HEK293 (cell line): ENCODE measurements around the gene NCOR1.

ENCODE experiments used
- CTCF ChIA-PET: fragments of 350-600 bp; formaldehyde crosslinking; extraction: SDS; loops from one replicate; lab custom pipeline; 2021; ENCODE audit warnings: antibody characterized with exemption; lab: Yijun Ruan, JAX
- POLR2A ChIA-PET: fragments of 300-600 bp; formaldehyde crosslinking; extraction: SDS; loops from one replicate; lab custom pipeline; 2020; ENCODE audit warnings: antibody characterized with exemption, inconsistent platforms; lab: Yijun Ruan, JAX
- H3K27ac ChIP-seq: fragments of 200-500 bp; sonication (Bioruptor generic); 2 replicates; pipeline ENCODE4 v1.5.1; 2014; ENCODE audit warnings: low read depth, low read length, control low read depth, inconsistent platforms; ENCODE audit errors: extremely low read depth
- H3K36me3 ChIP-seq, 2 experiments: fragments of 200-500 bp in 1 of 2; sonication (Bioruptor generic) in 1 of 2; 1 replicate in 1 of 2; 2 replicates in 1 of 2; pipeline ENCODE4 v1.5.1; 2014 to 2017; ENCODE audit warnings: inconsistent platforms in 2 of 2, low read length in 2 of 2; ENCODE audit not compliant: control insufficient read depth in 2 of 2, insufficient read depth in 1 of 2
- H3K4me1 ChIP-seq: fragments of 200-500 bp; sonication (Bioruptor generic); 2 replicates; pipeline ENCODE4 v1.5.1; 2014; ENCODE audit warnings: mild to moderate bottlenecking, low read length, inconsistent platforms; ENCODE audit not compliant: control insufficient read depth, insufficient read depth
- H3K4me3 ChIP-seq: 2 replicates; pipeline ENCODE4 v1.5.1; 2011; ENCODE audit warnings: low read depth, mild to moderate bottlenecking, control low read depth, low read length, moderate library complexity
- H3K9me3 ChIP-seq: fragments of 200-500 bp; sonication (Bioruptor generic); 2 replicates; pipeline ENCODE4 v1.5.1; 2014; ENCODE audit warnings: low read depth, low read length, inconsistent platforms; ENCODE audit not compliant: control insufficient read depth, insufficient read depth
- EGR2 ChIP-seq: fragments of 450-650 bp; formaldehyde crosslinking; IDR thresholded peaks from 2 replicates; pipeline ENCODE4 v1.5.1; 2016; ENCODE audit warnings: low read depth, missing biosample characterization, missing genetic modification characterization
- HOXA7 ChIP-seq: sonication (generic); formaldehyde crosslinking; IDR thresholded peaks from 2 replicates; pipeline ENCODE4 v1.8.1; 2022; ENCODE audit warnings: missing genetic modification reagents, borderline replicate concordance
- PATZ1 ChIP-seq: fragments of 450-650 bp; formaldehyde crosslinking; IDR thresholded peaks from 2 replicates; pipeline ENCODE4 v1.5.1; 2016; ENCODE audit warnings: missing biosample characterization, missing genetic modification characterization
- RBAK ChIP-seq: fragments of 450-650 bp; formaldehyde crosslinking; IDR thresholded peaks from 2 replicates; pipeline ENCODE4 v1.5.1; 2016; ENCODE audit warnings: missing biosample characterization, missing genetic modification characterization
- TSHZ1 ChIP-seq: fragments of 450-650 bp; formaldehyde crosslinking; IDR thresholded peaks from 2 replicates; pipeline ENCODE4 v1.5.1; 2016; ENCODE audit warnings: missing biosample characterization, missing genetic modification characterization, borderline replicate concordance
- ZBTB1 ChIP-seq: fragments of 450-650 bp; formaldehyde crosslinking; IDR thresholded peaks from 2 replicates; pipeline ENCODE4 v1.5.1; 2016; ENCODE audit warnings: missing biosample characterization, missing genetic modification characterization
- ZBTB26 ChIP-seq: fragments of 450-650 bp; formaldehyde crosslinking; optimal IDR thresholded peaks from 2 replicates; pipeline ENCODE3; 2016; ENCODE audit warnings: missing biosample characterization, mild to moderate bottlenecking, missing genetic modification characterization
- ZNF112 ChIP-seq: fragments of 450-650 bp; formaldehyde crosslinking; IDR thresholded peaks from 2 replicates; pipeline ENCODE4 v1.5.0; 2017; ENCODE audit warnings: missing biosample characterization, missing genetic modification characterization
- ZNF146 ChIP-seq: fragments of 450-650 bp; formaldehyde crosslinking; IDR thresholded peaks from 2 replicates; pipeline ENCODE4 v1.5.1; 2016; ENCODE audit warnings: missing biosample characterization, missing genetic modification characterization
- ZNF175 ChIP-seq: fragments of 450-650 bp; formaldehyde crosslinking; IDR thresholded peaks from 2 replicates; pipeline ENCODE4 v1.5.1; 2016; ENCODE audit warnings: missing biosample characterization, missing genetic modification characterization
- ZNF18 ChIP-seq: fragments of 450-650 bp; formaldehyde crosslinking; IDR thresholded peaks from 2 replicates; pipeline ENCODE4 v1.5.1; 2016; ENCODE audit warnings: missing biosample characterization, missing genetic modification characterization
- ZNF184 ChIP-seq: fragments of 450-650 bp; IDR thresholded peaks from 2 replicates; pipeline ENCODE4 v1.5.1; 2018; ENCODE audit warnings: missing biosample characterization, mild to moderate bottlenecking, missing genetic modification characterization
- ZNF2 ChIP-seq: fragments of 450-650 bp; formaldehyde crosslinking; IDR thresholded peaks from 2 replicates; pipeline ENCODE4 v1.5.1; 2016; ENCODE audit warnings: missing biosample characterization, missing genetic modification characterization
- ZNF211 ChIP-seq: fragments of 450-650 bp; formaldehyde crosslinking; IDR thresholded peaks from 2 replicates; pipeline ENCODE4 v1.5.1; 2016; ENCODE audit warnings: low read depth, missing biosample characterization, missing genetic modification characterization
- ZNF354C ChIP-seq: fragments of 450-650 bp; formaldehyde crosslinking; IDR thresholded peaks from 2 replicates; pipeline ENCODE4 v1.5.1; 2016; ENCODE audit warnings: missing biosample characterization, missing genetic modification characterization, low read depth, borderline replicate concordance
- ZNF404 ChIP-seq: fragments of 450-650 bp; formaldehyde crosslinking; IDR thresholded peaks from 2 replicates; pipeline ENCODE4 v1.5.1; 2017; ENCODE audit warnings: missing biosample characterization, missing genetic modification characterization
- ZNF571 ChIP-seq: fragments of 450-650 bp; formaldehyde crosslinking; IDR thresholded peaks from 2 replicates; pipeline ENCODE4 v1.5.0; 2017; ENCODE audit warnings: missing biosample characterization, missing genetic modification characterization
- ZNF600 ChIP-seq: fragments of 450-650 bp; formaldehyde crosslinking; IDR thresholded peaks from 2 replicates; pipeline ENCODE4 v1.5.1; 2016; ENCODE audit warnings: missing biosample characterization, missing genetic modification characterization
- ZNF654 ChIP-seq: fragments of 450-650 bp; formaldehyde crosslinking; IDR thresholded peaks from 2 replicates; pipeline ENCODE4 v1.5.1; 2016; ENCODE audit warnings: low read depth, missing biosample characterization, missing genetic modification characterization
- ZNF776 ChIP-seq: fragments of 450-650 bp; formaldehyde crosslinking; IDR thresholded peaks from 2 replicates; pipeline ENCODE4 v1.5.0; 2017; ENCODE audit warnings: missing biosample characterization, missing genetic modification characterization, borderline replicate concordance
- ZSCAN4 ChIP-seq: fragments of 450-650 bp; formaldehyde crosslinking; IDR thresholded peaks from 2 replicates; pipeline ENCODE4 v1.5.1; 2017; ENCODE audit warnings: missing biosample characterization, missing genetic modification characterization
- ZXDB ChIP-seq: fragments of 450-650 bp; formaldehyde crosslinking; IDR thresholded peaks from 2 replicates; pipeline ENCODE4 v1.5.1; 2016; ENCODE audit warnings: missing biosample characterization, missing genetic modification characterization

Gene NCOR1

GRCh38 chr17:16135461-16135860 lies 79.9 kb downstream of the NCOR1 start:
- Histone ChIP-seq H3K9me3 (no peaks in the 10 kb centered on the region), H3K4me1 (no peaks in the 10 kb centered on the region), H3K36me3 (peaks cover 50 to 68% of the 10 kb centered on the region in 2 experiments)
- CTCF ChIA-PET = interaction anchor here (0.6 kb wide), 1 partner anchor 122 kb away, joined by 5 read pairs; no protein-coding TSS in a partner anchor
- TF ChIP-seq ZNF354C (tag by site-specific recombination) (no peak), ZNF175 (tag by site-specific recombination) (no peak), ZNF18 (tag by site-specific recombination) (no peak), ZBTB1 (tag by site-specific recombination) (no peak), ZNF600 (no peak), ZNF112 (tag by site-specific recombination) (no peak), ZNF654 (tag by site-specific recombination) (no peak), ZNF211 (no peak), EGR2 (no peak)
- TF ChIP-seq, all 188 proteins: peak for 0
- Histone ChIP-seq H3K4me3 (no peak overlapping the region), H3K27ac (no peak overlapping the region)
- POLR2A ChIA-PET = no interaction called here

- Histone ChIP-seq H3K9me3 (no peaks in the 10 kb centered on the region), H3K27ac (no peak overlapping the region), H3K4me3 (no peak overlapping the region), H3K36me3 (peaks cover 38 to 53% of the 10 kb centered on the region in 2 experiments), H3K4me1 (0 out of 2 replicates have a peak, but pooled peaks cover 3% of the 10 kb centered on the region)
- CTCF ChIA-PET = interaction anchor here (1.1 kb wide), 1 partner anchor 118 kb away, joined by 3 read pairs; no protein-coding TSS in a partner anchor
- TF ChIP-seq RBAK (tag by site-specific recombination) = no peak
- no peak for TF ChIP-seq PATZ1
- TF ChIP-seq ZBTB26 = no peak
- TF ChIP-seq ZNF354C (tag by site-specific recombination) = no peak
- no peak for TF ChIP-seq ZXDB (tag by site-specific recombination)
- no peak for TF ChIP-seq ZNF2 (tag by site-specific recombination)
- no peak for TF ChIP-seq ZNF184 (tag by site-specific recombination)
- TF ChIP-seq ZNF146 (tag by site-specific recombination) = no peak
- POLR2A ChIA-PET = no interaction called here
These were observed 83.7 kb downstream of the NCOR1 start for GRCh38 chr17:16131593-16131992.

- Histone ChIP-seq H3K4me3 (no peak overlapping the region), H3K27ac (no peak overlapping the region), H3K4me1 (0 out of 2 replicates have a peak, but pooled peaks cover 3% of the 10 kb centered on the region), H3K9me3 (no peaks in the 10 kb centered on the region), H3K36me3 (peaks cover 40 to 54% of the 10 kb centered on the region in 2 experiments)
- ChIA-PET CTCF (interaction anchor here (0.5 kb wide), 1 partner anchor 324 kb away, joined by 3 read pairs; no protein-coding TSS in a partner anchor), POLR2A (no interaction called here)
- no peak for TF ChIP-seq ZXDB (tag by site-specific recombination)
- TF ChIP-seq ZSCAN4 = no peak
- TF ChIP-seq TSHZ1 = no peak
- TF ChIP-seq ZNF571 = no peak
- no peak for TF ChIP-seq ZNF776
- no peak for TF ChIP-seq ZNF404
- TF ChIP-seq HOXA7 (CRISPR knock-in tag) = no peak
These were observed 85.7 kb downstream of the NCOR1 start for GRCh38 chr17:16129441-16130205.
